Measurements from ENCODE around the gene OR2V2.
"Not testable (repeated sequence)": the region's sequence is repeated elsewhere in the genome, so short reads cannot be mapped to it uniquely, and the experiment has no call there.

Gene OR2V2

GRCh38 chr5:181142054-181142453, 5.3 kb upstream of the OR2V2 start:
- DNase-seq (ENCODE audit: low read depth in 2 of 2), result no peak

- no peak for DNase-seq (ENCODE audit: low read depth in 2 of 2)
Observed at GRCh38 chr5:181145133-181145532, 2.3 kb upstream of the OR2V2 start.

- no peak for DNase-seq (ENCODE audit: low read depth in 2 of 2)
Observed at GRCh38 chr5:181149355-181149754, 2.0 kb downstream of the OR2V2 start.

- no peak for DNase-seq (ENCODE audit: low read depth in 2 of 2)
Observed at GRCh38 chr5:181149806-181150733, 2.7 kb downstream of the OR2V2 start.

GRCh38 chr5:181151146-181151545, 3.8 kb downstream of the OR2V2 start:
- no peak for DNase-seq (ENCODE audit: low read depth in 2 of 2)

GRCh38 chr5:181152406-181152805, 5.0 kb downstream of the OR2V2 start:
- no peak for DNase-seq (ENCODE audit: low read depth in 2 of 2)

- no peak for DNase-seq (ENCODE audit: low read depth in 2 of 2)
Observed at GRCh38 chr5:181153814-181154213, 6.4 kb downstream of the OR2V2 start.

- no peak for DNase-seq (ENCODE audit: low read depth in 2 of 2)
Observed at GRCh38 chr5:181156758-181157157, 9.4 kb downstream of the OR2V2 start.

- no peak for DNase-seq (ENCODE audit: low read depth in 2 of 2)
Observed at GRCh38 chr5:181158869-181159268, 11.5 kb downstream of the OR2V2 start.

- peak; percentile 80 to 96 for DNase-seq (ENCODE audit: low read depth in 2 of 2)
Observed at GRCh38 chr5:181159286-181160151, 12.1 kb downstream of the OR2V2 start.

GRCh38 chr5:181160152-181160754, 12.9 kb downstream of the OR2V2 start:
- DNase-seq (ENCODE audit: low read depth in 2 of 2), result peak; percentile 66 to 72

GRCh38 chr5:181160755-181161533, 13.6 kb downstream of the OR2V2 start:
- DNase-seq (ENCODE audit: low read depth in 2 of 2), result not testable (repeated sequence)

GRCh38 chr5:181161534-181162175, 14.3 kb downstream of the OR2V2 start:
- no peak for DNase-seq (ENCODE audit: low read depth in 2 of 2)

- no peak for DNase-seq (ENCODE audit: low read depth in 2 of 2)
Observed at GRCh38 chr5:181163487-181164075, 16.2 kb downstream of the OR2V2 start.

GRCh38 chr5:181164076-181164952, 16.9 kb downstream of the OR2V2 start:
- DNase-seq (ENCODE audit: low read depth in 2 of 2), result peak in 1 of 2 experiments; percentile 65

GRCh38 chr5:181166812-181167733, 19.7 kb downstream of the OR2V2 start:
- no peak for DNase-seq (ENCODE audit: low read depth in 2 of 2)

GRCh38 chr5:181167814-181168488, 20.6 kb downstream of the OR2V2 start:
- no peak for DNase-seq (ENCODE audit: low read depth in 2 of 2)

Measured in stimulated activated CD4-positive, alpha-beta T cell treated with anti-CD3 and anti-CD28 coated beads, Interleukin-12 subunit alpha, Interleukin-12 subunit beta, amount 100 ng/mL, for 24 hours (primary cell).